Ascending aorta (tissue), 2 donors: ENCODE data around the gene COG5. TPM values are rescaled to one million over a fixed set of nuclear protein-coding genes. Genes with fewer than 3 reads are reported as not detected.

Source experiments
- DNase-seq, 2 donors: peaks; one replicate each; pipeline ENCODE4 v3.0.0-alpha.2; 2019; ENCODE audit warnings: low spot score in 2 of 2
- H3K27ac ChIP-seq, 2 donors: fragments of 200-600 bp; sonication (generic); one replicate each; pipeline ENCODE4 v1.5.1; 2016 to 2017; ENCODE audit warnings: mild to moderate bottlenecking in 1 of 2
- H3K27me3 ChIP-seq: fragments of 200-600 bp; sonication (generic); one replicate; pipeline ENCODE4 v1.5.1; 2017
- H3K36me3 ChIP-seq, 2 donors: fragments of 200-600 bp; sonication (generic); one replicate each; pipeline ENCODE4 v1.5.1; 2016
- H3K4me1 ChIP-seq, 2 donors: fragments of 200-600 bp; sonication (generic); one replicate each; pipeline ENCODE4 v1.5.1; 2016 to 2017; ENCODE audit warnings: mild to moderate bottlenecking in 1 of 2
- H3K4me3 ChIP-seq, 2 donors: fragments of 200-600 bp; sonication (generic); one replicate each; pipeline ENCODE4 v1.5.1; 2016 to 2017; ENCODE audit warnings: mild to moderate bottlenecking in 1 of 2
- H3K9me3 ChIP-seq, 2 donors: fragments of 200-600 bp; sonication (generic); one replicate each; pipeline ENCODE4 v1.5.1; 2016
- CTCF ChIP-seq, 3 experiments: fragments of 200-600 bp in 2 of 3; fragments of 450-650 bp in 1 of 3; sonication (generic) in 2 of 3; IDR thresholded peaks; one replicate each; pipeline ENCODE4 v1.5.1; 2016 to 2019; ENCODE audit warnings: antibody characterized with exemption in 3 of 3, mild to moderate bottlenecking in 1 of 3, moderate library complexity in 1 of 3
- intact Hi-C: fragments of 100-400 bp; cut with DNase I; formaldehyde crosslinking; loops from one replicate; pipeline ENCODE4 v1.15.1; 2023
- total RNA-seq: library from RNA; depleted of rRNA; stranded (reverse); fragments of >200 nt; gene quantifications from one replicate; pipeline ENCODE4 v1.1.0, GENCODE V29; 2016

The COG5 gene
- total RNA-seq, 1 donor from 2014 or later: 16.8 TPM

GRCh38 chr7:107442678-107443077 lies 121.0 kb downstream of the COG5 start:
- no peaks in the 10 kb centered on the region for H3K4me1 ChIP-seq
- DNase-seq: no peak
- no peak for TF ChIP-seq CTCF (IDR thresholded peaks at IDR 0.05)
- H3K9me3 ChIP-seq: no peaks in the 10 kb centered on the region
- no peak overlapping the region for H3K4me3 ChIP-seq
- H3K27ac ChIP-seq: no peak overlapping the region
- H3K27me3 ChIP-seq: no peaks in the 10 kb centered on the region
- intact Hi-C loops: no loop called here
- H3K36me3 ChIP-seq: no peaks in the 10 kb centered on the region

GRCh38 chr7:107441581-107442422 lies 121.9 kb downstream of the COG5 start:
- Histone ChIP-seq H3K27me3 (no peaks in the 10 kb centered on the region), H3K4me1 (no peaks in the 10 kb centered on the region), H3K27ac (no peak overlapping the region), H3K4me3 (no peak overlapping the region), H3K9me3 (no peaks in the 10 kb centered on the region), H3K36me3 (no peaks in the 10 kb centered on the region)
- DNase-seq: no peak
- intact Hi-C loops: no loop called here
- TF ChIP-seq CTCF (IDR thresholded peaks at IDR 0.05): no peak

- H3K36me3 ChIP-seq: no peaks in the 10 kb centered on the region
- no peaks in the 10 kb centered on the region for H3K9me3 ChIP-seq
- intact Hi-C loops: no loop called here
- H3K27ac ChIP-seq: no peak overlapping the region
- H3K27me3 ChIP-seq: no peaks in the 10 kb centered on the region
- H3K4me3 ChIP-seq: no peak overlapping the region
- TF ChIP-seq CTCF (IDR thresholded peaks at IDR 0.05): no peak
- no peaks in the 10 kb centered on the region for H3K4me1 ChIP-seq
- no peak for DNase-seq
Measured at GRCh38 chr7:107439025-107439424, 124.7 kb downstream of the COG5 start.

GRCh38 chr7:107435749-107436148 lies 128.0 kb downstream of the COG5 start:
- Histone ChIP-seq H3K9me3 (peaks cover 0 to 8% of the 10 kb centered on the region in 2 donors), H3K36me3 (no peaks in the 10 kb centered on the region), H3K27me3 (no peaks in the 10 kb centered on the region), H3K27ac (no peak overlapping the region), H3K4me3 (no peak overlapping the region), H3K4me1 (no peaks in the 10 kb centered on the region)
- TF ChIP-seq CTCF (IDR thresholded peaks at IDR 0.05): no peak
- DNase-seq: no peak
- intact Hi-C loops: no loop called here

- Histone ChIP-seq H3K9me3 (peaks cover 0 to 8% of the 10 kb centered on the region in 2 donors), H3K4me3 (no peak overlapping the region), H3K27me3 (no peaks in the 10 kb centered on the region), H3K4me1 (no peaks in the 10 kb centered on the region), H3K27ac (no peak overlapping the region), H3K36me3 (no peaks in the 10 kb centered on the region)
- TF ChIP-seq CTCF (IDR thresholded peaks at IDR 0.05): no peak
- DNase-seq: no peak
- intact Hi-C loops: no loop called here
Measured at GRCh38 chr7:107432261-107432660, 131.5 kb downstream of the COG5 start.
